HuH-7 (cell line): ENCODE results near the gene EML4.

ENCODE experiments used
- DNase-seq: peaks from one replicate; pipeline ENCODE4 v3.0.0; 2011; ENCODE audit warnings: low spot score

Gene EML4

GRCh38 chr2:42137125-42137841 lies 31.9 kb upstream of the EML4 start:
- DNase-seq, result no peak

GRCh38 chr2:42138163-42139015 lies 30.8 kb upstream of the EML4 start:
- DNase-seq, result no peak

- DNase-seq, result no peak
Measured at GRCh38 chr2:42139101-42139500, 30.1 kb upstream of the EML4 start.

- no peak for DNase-seq
Measured at GRCh38 chr2:42140496-42140895, 28.7 kb upstream of the EML4 start.

GRCh38 chr2:42141687-42142546 lies 27.2 kb upstream of the EML4 start:
- peak; percentile 39 for DNase-seq

- no peak for DNase-seq
Measured at GRCh38 chr2:42142547-42143184, 26.5 kb upstream of the EML4 start.

- no peak for DNase-seq
Measured at GRCh38 chr2:42147641-42148274, 21.4 kb upstream of the EML4 start.

GRCh38 chr2:42150159-42150558 lies 19.0 kb upstream of the EML4 start:
- no peak for DNase-seq

GRCh38 chr2:42153944-42154581 lies 15.1 kb upstream of the EML4 start:
- DNase-seq, result no peak

GRCh38 chr2:42156721-42157120 lies 12.4 kb upstream of the EML4 start:
- no peak for DNase-seq

GRCh38 chr2:42161444-42161843 lies 7.7 kb upstream of the EML4 start:
- no peak for DNase-seq

- no peak for DNase-seq
Measured at GRCh38 chr2:42163444-42164045, 5.6 kb upstream of the EML4 start.

- no peak for DNase-seq
Measured at GRCh38 chr2:42164046-42164445, 5.1 kb upstream of the EML4 start.

GRCh38 chr2:42164971-42165370 lies 4.2 kb upstream of the EML4 start:
- no peak for DNase-seq

- DNase-seq, result no peak
Measured at GRCh38 chr2:42167458-42167857, 1.7 kb upstream of the EML4 start.

- no peak for DNase-seq
Measured at GRCh38 chr2:42168459-42169099, 574 bp upstream of the EML4 start.

GRCh38 chr2:42169874-42170521 lies 845 bp downstream of the EML4 start:
- no peak for DNase-seq

GRCh38 chr2:42170619-42171395 lies 1.7 kb downstream of the EML4 start:
- DNase-seq, result no peak
